H9 (cell line): ENCODE measurements around the gene FANCI. TPM values are rescaled to one million over a fixed set of nuclear protein-coding genes. Genes with fewer than 3 reads are reported as not detected.

Experiments used
- DNase-seq: peaks from one replicate; pipeline ENCODE4 v3.0.0-alpha.2; 2017
- H2AFZ ChIP-seq: one replicate; pipeline ENCODE4 v1.6.1; 2013; ENCODE audit warnings: mild to moderate bottlenecking, low read length, control low read depth, moderate library complexity
- H2AK5ac ChIP-seq: 2 replicates; pipeline ENCODE4 v1.6.1; 2013; ENCODE audit warnings: low read length, control low read depth, mixed read lengths; ENCODE audit not compliant: insufficient read length
- H2BK120ac ChIP-seq: one replicate; pipeline ENCODE4 v1.6.1; 2013; ENCODE audit warnings: low read depth, mild to moderate bottlenecking, low read length, control low read depth, inconsistent platforms; ENCODE audit not compliant: poor library complexity, severe bottlenecking
- H2BK12ac ChIP-seq: 2 replicates; pipeline ENCODE4 v1.6.1; 2013; ENCODE audit warnings: low read length, control low read depth, mixed read lengths, low read depth; ENCODE audit not compliant: insufficient read length
- H2BK15ac ChIP-seq: 2 replicates; pipeline ENCODE4 v1.6.1; 2013; ENCODE audit warnings: low read depth, low read length, control low read depth
- H2BK20ac ChIP-seq: one replicate; pipeline ENCODE4 v1.6.1; 2013; ENCODE audit warnings: low read depth, mild to moderate bottlenecking, low read length, control low read depth, inconsistent platforms; ENCODE audit not compliant: poor library complexity, severe bottlenecking
- H2BK5ac ChIP-seq: 2 replicates; pipeline ENCODE4 v1.6.1; 2013; ENCODE audit warnings: low read length, control low read depth, mixed read lengths; ENCODE audit not compliant: insufficient read length
- H3K14ac ChIP-seq: 2 replicates; pipeline ENCODE4 v1.6.1; 2013; ENCODE audit warnings: low read length, control low read depth; ENCODE audit not compliant: insufficient read depth
- H3K18ac ChIP-seq: 2 replicates; pipeline ENCODE4 v1.6.1; 2013; ENCODE audit warnings: low read depth, mild to moderate bottlenecking, mixed read lengths, low read length, control low read depth; ENCODE audit not compliant: insufficient read length
- H3K23ac ChIP-seq: 2 replicates; pipeline ENCODE4 v1.6.1; 2013; ENCODE audit warnings: low read length, control low read depth, mixed read lengths, low read depth; ENCODE audit not compliant: insufficient read length
- H3K23me2 ChIP-seq: 2 replicates; pipeline ENCODE4 v1.6.1; 2013; ENCODE audit warnings: low read depth, mild to moderate bottlenecking, mixed read lengths, low read length, control low read depth; ENCODE audit not compliant: insufficient read length, poor library complexity, severe bottlenecking
- H3K27ac ChIP-seq: 2 replicates; pipeline ENCODE4 v1.5.1; 2013; ENCODE audit warnings: low read length, control low read depth, mixed read lengths, low read depth; ENCODE audit not compliant: insufficient read length
- H3K27me3 ChIP-seq: 2 replicates; pipeline ENCODE4 v1.6.1; 2013; ENCODE audit warnings: low read length, control low read depth, inconsistent platforms; ENCODE audit not compliant: insufficient read depth
- H3K4ac ChIP-seq: 2 replicates; pipeline ENCODE4 v1.6.1; 2013; ENCODE audit warnings: low read depth, mild to moderate bottlenecking, control low read depth, inconsistent platforms, low read length, moderate library complexity
- H3K4me1 ChIP-seq: 2 replicates; pipeline ENCODE4 v1.6.1; 2013; ENCODE audit warnings: low read length, control low read depth, inconsistent platforms; ENCODE audit not compliant: insufficient read depth
- H3K4me2 ChIP-seq: 2 replicates; pipeline ENCODE4 v1.6.1; 2013; ENCODE audit warnings: low read length, control low read depth, mixed read lengths; ENCODE audit not compliant: insufficient read length, insufficient read depth
- H3K56ac ChIP-seq: 2 replicates; pipeline ENCODE4 v1.6.1; 2013; ENCODE audit warnings: low read depth, mild to moderate bottlenecking, mixed read lengths, low read length, control low read depth; ENCODE audit not compliant: insufficient read length
- H3K79me1 ChIP-seq: 2 replicates; pipeline ENCODE4 v1.6.1; 2013; ENCODE audit warnings: low read depth, mild to moderate bottlenecking, moderate library complexity, low read length, control low read depth, inconsistent platforms; ENCODE audit not compliant: insufficient read depth, poor library complexity, severe bottlenecking
- H3K79me2 ChIP-seq: 2 replicates; pipeline ENCODE4 v1.6.1; 2013; ENCODE audit warnings: low read length, control low read depth, inconsistent platforms; ENCODE audit not compliant: insufficient read depth
- H3K9ac ChIP-seq: 2 replicates; pipeline ENCODE4 v1.6.1; 2013; ENCODE audit warnings: low read length, control low read depth, mixed read lengths; ENCODE audit not compliant: insufficient read length; ENCODE audit errors: extremely low read depth
- H3K9me3 ChIP-seq: one replicate; pipeline ENCODE4 v1.6.1; 2013; ENCODE audit warnings: low read depth, low read length, inconsistent platforms; ENCODE audit not compliant: control insufficient read depth
- H3T11ph ChIP-seq: one replicate; pipeline ENCODE4 v1.6.1; 2013; ENCODE audit warnings: mild to moderate bottlenecking, low read length, control low read depth, inconsistent platforms
- H4K20me1 ChIP-seq: one replicate; pipeline ENCODE4 v1.6.1; 2013; ENCODE audit not compliant: control insufficient read depth, insufficient read length, insufficient read depth
- H4K5ac ChIP-seq: 2 replicates; pipeline ENCODE4 v1.6.1; 2013; ENCODE audit warnings: low read depth, mild to moderate bottlenecking, mixed read lengths, low read length, control low read depth; ENCODE audit not compliant: insufficient read length
- H4K8ac ChIP-seq: replicated peaks from 2 replicates; pipeline ENCODE4 v1.6.1; 2013; ENCODE audit warnings: low read length, control low read depth, mixed read lengths, low read depth; ENCODE audit not compliant: insufficient read length
- H4K91ac ChIP-seq: 2 replicates; pipeline ENCODE4 v1.6.1; 2013; ENCODE audit warnings: low read depth, mild to moderate bottlenecking, moderate library complexity, mixed read lengths, low read length, control low read depth; ENCODE audit not compliant: insufficient read length
- H3K27ac Mint-ChIP-seq, 3 experiments: 2 replicates in 2 of 3; 3 replicates in 1 of 3; pipeline ENCODE4 v1.8.0; 2020 to 2021; ENCODE audit warnings: mixed read lengths in 3 of 3, mild to moderate bottlenecking in 1 of 3, moderate library complexity in 1 of 3
- H3K27me3 Mint-ChIP-seq: 2 replicates; pipeline ENCODE4 v1.8.0; 2021; ENCODE audit warnings: low read depth, mild to moderate bottlenecking, moderate library complexity, mixed read lengths
- H3K36me3 Mint-ChIP-seq, 3 experiments: 2 replicates in 2 of 3; 3 replicates in 1 of 3; pipeline ENCODE4 v1.8.0; 2020 to 2021; ENCODE audit warnings: low read depth in 3 of 3, mixed read lengths in 3 of 3; ENCODE audit not compliant: insufficient read depth in 1 of 3
- H3K4me1 Mint-ChIP-seq, 2 experiments: 2 replicates each; pipeline ENCODE4 v1.8.0; 2020; ENCODE audit warnings: mixed read lengths in 2 of 2
- H3K4me3 Mint-ChIP-seq, 2 experiments: 2 replicates in 1 of 2; 3 replicates in 1 of 2; pipeline ENCODE4 v1.8.0; 2020 to 2021; ENCODE audit warnings: mild to moderate bottlenecking in 2 of 2, mixed read lengths in 2 of 2, moderate library complexity in 1 of 2
- H3K9me3 Mint-ChIP-seq, 2 experiments: 2 replicates in 1 of 2; 3 replicates in 1 of 2; pipeline ENCODE4 v1.8.0; 2020; ENCODE audit warnings: mild to moderate bottlenecking in 2 of 2, mixed read lengths in 2 of 2, moderate library complexity in 1 of 2
- CTCF ChIP-seq: fragments of 200-600 bp; sonication (generic); conservative IDR thresholded peaks from 3 replicates; pipeline ENCODE4 v1.8.0; 2021; ENCODE audit warnings: antibody characterized with exemption, mild to moderate bottlenecking
- WGBS: extraction: QIAGEN DNeasy Blood & Tissue Kit; methylation state at CpG from one replicate; pipeline ENCODE4 v1.1.7; 2013; ENCODE audit warnings: missing lambda C conversion rate, low lambda C conversion rate, mixed read lengths; ENCODE audit not compliant: insufficient read length; ENCODE audit errors: extremely low coverage; 5-methylcytosine and 5-hydroxymethylcytosine counted together
- total RNA-seq: library from RNA; stranded (reverse); gene quantifications from 2 replicates; pipeline ENCODE4 v1.2.1, GENCODE V29; 2021

The FANCI gene
- total RNA-seq, 1 experiment from 2014 or later: 106 TPM

- Histone ChIP-seq H2AK5ac (no peak overlapping the region), H4K91ac (no peak overlapping the region), H3K79me2 (no peaks in the 10 kb centered on the region), H3K27me3 (no peaks in the 10 kb centered on the region; the same call in 1 of the 2 replicates), H3K27ac (no peak overlapping the region), H2BK120ac (no peak overlapping the region), H3K4me1 (no peaks in the 10 kb centered on the region), H3K56ac (no peak overlapping the region), H4K5ac (no peak overlapping the region), H2BK15ac (no peak overlapping the region), H3K23ac (no peak overlapping the region), H3K4me2 (no peak overlapping the region), H2BK12ac (no peak overlapping the region), H4K8ac (no peak overlapping the region), H3K4ac (no peak overlapping the region), H3T11ph (no peak overlapping the region), H3K23me2 (no peaks in the 10 kb centered on the region), H2BK20ac (no peak overlapping the region), H2AFZ (no peak overlapping the region), H4K20me1 (no peaks in the 10 kb centered on the region), H3K18ac (no peak overlapping the region), H3K9me3 (no peaks in the 10 kb centered on the region), H3K14ac (no peak overlapping the region), H3K9ac (no peak overlapping the region), H2BK5ac (no peak overlapping the region), H3K79me1 (no peaks in the 10 kb centered on the region)
- H3K36me3 Mint-ChIP-seq: no peaks in the 10 kb centered on the region
- H3K4me1 Mint-ChIP-seq: peaks cover 6 to 12% of the 10 kb centered on the region in 2 experiments; a peak in 3 of 4 replicates
- H3K9me3 Mint-ChIP-seq: no peaks in the 10 kb centered on the region
- no peak overlapping the region for H3K27ac Mint-ChIP-seq
- no peak for DNase-seq
- H3K27me3 Mint-ChIP-seq: peaks cover 48% of the 10 kb centered on the region
- TF ChIP-seq CTCF: no peak
- no peak overlapping the region for H3K4me3 Mint-ChIP-seq
- WGBS: no CpG with 5 or more reads among the region's 4 CpGs
Measured at GRCh38 chr15:89345248-89345647, 101.5 kb downstream of the FANCI start.
